EL (cell line): Measurements from ENCODE around the gene PRR30.

Experiments
- DNase-seq: peaks from one replicate; pipeline ENCODE4 v3.0.0-alpha.2; 2016

The PRR30 gene

GRCh38 chr2:27152796-27153464 is 13.7 kb upstream of the PRR30 start:
- DNase-seq = peak; percentile 42

- DNase-seq = no peak
These were observed 13.0 kb upstream of the PRR30 start for GRCh38 chr2:27152102-27152795.

GRCh38 chr2:27150639-27151230 is 11.5 kb upstream of the PRR30 start:
- no peak for DNase-seq

GRCh38 chr2:27149570-27150405 is 10.6 kb upstream of the PRR30 start:
- DNase-seq = no peak

GRCh38 chr2:27148801-27149439 is 9.7 kb upstream of the PRR30 start, which contains the start of gene TCF23:
Gene TCF23 (plus strand): TSS chr2:27149004. CDS start chr2:27149134, 130 bp downstream.
- DNase-seq = no peak

GRCh38 chr2:27147935-27148334 is 8.7 kb upstream of the PRR30 start:
- no peak for DNase-seq

GRCh38 chr2:27145682-27146081 is 6.5 kb upstream of the PRR30 start:
- no peak for DNase-seq

GRCh38 chr2:27143285-27143684 is 4.1 kb upstream of the PRR30 start:
- DNase-seq = no peak

- no peak for DNase-seq
These were observed 1.1 kb downstream of the PRR30 start for GRCh38 chr2:27138111-27138510.

GRCh38 chr2:27137322-27137935 is 1.8 kb downstream of the PRR30 start:
- no peak for DNase-seq

GRCh38 chr2:27136751-27137150 is 2.5 kb downstream of the PRR30 start:
- no peak for DNase-seq

GRCh38 chr2:27135478-27135955 is 3.7 kb downstream of the PRR30 start:
- no peak for DNase-seq

GRCh38 chr2:27134781-27135477 is 4.3 kb downstream of the PRR30 start:
- DNase-seq = no peak

GRCh38 chr2:27133905-27134780 is 5.1 kb downstream of the PRR30 start, which contains the start of gene PREB:
Gene PREB (minus strand): TSS chr2:27134636. CDS start chr2:27134421, 215 bp downstream.
- DNase-seq = peak; percentile 94

- DNase-seq = no peak
These were observed 5.9 kb downstream of the PRR30 start for GRCh38 chr2:27133195-27133875.

GRCh38 chr2:27131429-27131828 is 7.8 kb downstream of the PRR30 start:
- DNase-seq = no peak

- DNase-seq = no peak
These were observed 8.8 kb downstream of the PRR30 start for GRCh38 chr2:27130396-27130795.

GRCh38 chr2:27128668-27129571 is 10.3 kb downstream of the PRR30 start:
- no peak for DNase-seq
